Ovary (tissue), 3 donors: ENCODE results near the gene S100A10.

ENCODE experiments used
- CTCF ChIP-seq, 3 donors: fragments of 450-650 bp in 2 of 3; fragments of 200-600 bp in 1 of 3; IDR thresholded peaks; one replicate each; pipeline versions ENCODE4 v1.5.1 to v1.8.0; 2016 to 2022; ENCODE audit warnings: antibody characterized with exemption in 3 of 3, mild to moderate bottlenecking in 1 of 3
- POLR2A ChIP-seq: fragments of 450-650 bp; IDR thresholded peaks from one replicate; pipeline ENCODE4 v1.6.1; 2017; ENCODE audit warnings: antibody characterized with exemption, mild to moderate bottlenecking, moderate library complexity
- donor health status: DM: no; HTN: no; CAD: no.

- TF ChIP-seq CTCF (IDR thresholded peaks at IDR 0.05), result no peak
- TF ChIP-seq POLR2A, result no peak
Observed at GRCh38 chr1:152000964-152001630, 7.4 kb upstream of the S100A10 start.
